Hippocampal formation (tissue), 2 donors: Measurements from ENCODE around the gene UCN.
"Not testable (repeated sequence)": the region's sequence is repeated elsewhere in the genome, so short reads cannot be mapped to it uniquely, and the experiment has no call there.

Source experiments
- DNase-seq, 2 donors: peaks; one replicate each; lab custom pipeline; 2025; lab: John Stamatoyannopoulos, UW

UCN gene

DNA sequence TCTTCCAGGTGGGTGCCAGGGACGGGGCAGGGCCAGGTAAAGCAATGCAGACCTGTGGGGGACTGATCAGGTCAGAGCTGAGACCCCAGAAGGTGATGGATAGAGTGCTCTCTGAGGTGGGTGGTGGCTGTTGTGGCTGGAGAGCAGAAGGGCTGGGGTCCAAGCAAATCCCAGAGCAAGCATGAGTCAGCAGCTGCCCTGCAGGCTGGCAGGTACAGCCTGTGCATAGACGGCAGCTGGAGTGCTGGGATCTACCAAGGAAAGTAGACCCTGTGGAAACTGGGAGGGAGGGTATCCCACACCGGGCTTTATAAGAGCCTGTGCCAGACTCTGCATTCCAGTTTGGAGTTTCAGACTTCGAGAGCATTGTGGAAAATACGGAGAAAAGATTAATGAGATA is 25.4 kb downstream of the UCN start:
- no peak for DNase-seq

DNA sequence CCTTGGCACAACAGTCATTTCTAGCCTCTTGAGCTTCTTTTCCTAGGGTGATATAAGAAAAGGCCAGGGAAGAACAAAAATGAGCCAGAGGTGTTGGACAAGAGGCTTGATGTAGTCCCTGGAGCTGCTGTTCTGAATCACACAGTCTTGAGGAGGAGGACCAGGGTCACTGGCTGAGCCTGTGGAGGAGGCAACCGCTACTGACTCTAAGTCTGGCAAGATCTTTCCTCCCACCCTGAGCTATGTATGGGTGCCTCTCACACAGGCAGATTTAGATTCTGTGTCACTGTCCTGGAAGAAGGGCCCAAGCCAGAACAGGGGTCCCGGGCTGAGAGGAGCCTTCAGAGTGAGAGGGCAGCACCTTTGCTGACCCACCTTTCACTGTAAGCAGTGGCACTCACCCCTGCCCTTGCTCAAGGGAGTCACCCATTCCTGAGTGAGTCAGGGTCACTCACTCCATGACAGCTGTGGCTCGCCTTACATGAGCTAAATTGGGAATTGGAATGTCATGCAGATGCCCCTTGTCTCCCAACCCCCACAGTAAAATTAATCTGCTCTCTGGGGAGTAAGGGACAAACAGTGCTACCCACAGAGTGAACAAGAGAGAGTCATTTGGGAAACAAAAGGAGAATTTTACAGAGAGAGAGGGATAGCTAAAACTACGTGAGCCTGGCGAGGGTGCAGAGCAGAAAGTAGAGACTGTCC is 26.2 kb downstream of the UCN start, which contains the start of gene TRIM54:
Gene TRIM54 (plus strand): TSS at position 575 of the 705 bp plus-strand sequence. CDS start 303 bp downstream, outside the sequence.
- DNase-seq, result no peak

DNA sequence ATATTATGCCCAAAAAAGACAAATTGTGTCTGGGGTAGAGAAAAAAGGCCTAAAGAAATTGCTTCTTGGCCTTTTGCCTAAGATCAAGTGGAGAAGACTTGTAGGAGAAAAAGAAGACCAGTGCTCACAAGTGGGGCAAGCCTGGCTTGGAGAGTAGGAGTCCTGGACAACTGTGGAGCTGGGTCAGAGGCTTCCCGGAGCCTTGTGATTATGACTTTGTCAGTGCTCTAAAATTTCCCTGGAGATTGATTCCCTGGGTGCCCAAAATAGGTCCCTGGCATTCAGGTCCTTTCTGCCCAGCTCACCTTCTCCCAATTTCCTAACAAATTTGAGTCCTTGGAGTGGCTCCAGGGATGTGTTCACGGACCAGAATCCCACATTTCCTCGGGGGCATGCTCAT is 26.8 kb downstream of the UCN start:
- DNase-seq, result no peak

DNA sequence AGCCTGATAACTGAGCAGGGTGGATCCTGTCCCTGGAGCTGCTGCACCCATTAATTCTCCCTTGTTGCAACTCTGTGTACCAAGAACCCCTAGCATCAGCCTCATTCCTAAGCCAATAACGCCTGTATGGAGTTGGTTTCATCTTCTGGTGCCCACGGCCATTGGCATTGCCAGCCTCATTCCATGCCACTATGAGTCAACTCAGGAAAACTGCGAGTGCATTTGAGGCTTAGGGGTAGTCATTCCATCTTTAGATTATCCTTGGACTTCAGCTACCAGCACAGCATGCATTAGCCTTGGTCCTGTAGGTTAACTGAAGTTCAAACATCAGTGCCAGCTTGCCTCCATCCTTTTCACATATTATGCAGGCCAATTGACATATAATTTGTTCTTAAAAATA is 27.4 kb downstream of the UCN start:
- DNase-seq, result no peak

DNA sequence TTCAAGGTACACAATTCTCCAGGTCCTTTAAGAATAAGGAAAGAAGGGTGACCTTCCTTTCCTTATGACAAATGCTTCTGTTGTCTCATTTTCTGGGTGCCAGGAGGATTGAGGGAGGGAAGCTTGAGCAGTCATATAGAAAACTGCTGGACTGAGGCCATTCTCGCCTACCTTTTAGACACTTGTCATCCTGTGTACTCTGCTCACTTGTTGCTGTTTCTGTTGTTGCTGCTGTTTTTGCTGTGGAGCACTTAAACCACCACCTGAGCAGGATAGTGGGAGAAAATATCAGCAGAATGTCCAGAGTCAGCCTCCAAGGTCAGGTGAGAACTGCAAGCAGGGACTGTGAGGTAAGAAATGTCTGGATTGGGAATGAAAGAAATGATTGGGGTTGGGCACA is 30.2 kb downstream of the UCN start:
- DNase-seq, result no peak

DNA sequence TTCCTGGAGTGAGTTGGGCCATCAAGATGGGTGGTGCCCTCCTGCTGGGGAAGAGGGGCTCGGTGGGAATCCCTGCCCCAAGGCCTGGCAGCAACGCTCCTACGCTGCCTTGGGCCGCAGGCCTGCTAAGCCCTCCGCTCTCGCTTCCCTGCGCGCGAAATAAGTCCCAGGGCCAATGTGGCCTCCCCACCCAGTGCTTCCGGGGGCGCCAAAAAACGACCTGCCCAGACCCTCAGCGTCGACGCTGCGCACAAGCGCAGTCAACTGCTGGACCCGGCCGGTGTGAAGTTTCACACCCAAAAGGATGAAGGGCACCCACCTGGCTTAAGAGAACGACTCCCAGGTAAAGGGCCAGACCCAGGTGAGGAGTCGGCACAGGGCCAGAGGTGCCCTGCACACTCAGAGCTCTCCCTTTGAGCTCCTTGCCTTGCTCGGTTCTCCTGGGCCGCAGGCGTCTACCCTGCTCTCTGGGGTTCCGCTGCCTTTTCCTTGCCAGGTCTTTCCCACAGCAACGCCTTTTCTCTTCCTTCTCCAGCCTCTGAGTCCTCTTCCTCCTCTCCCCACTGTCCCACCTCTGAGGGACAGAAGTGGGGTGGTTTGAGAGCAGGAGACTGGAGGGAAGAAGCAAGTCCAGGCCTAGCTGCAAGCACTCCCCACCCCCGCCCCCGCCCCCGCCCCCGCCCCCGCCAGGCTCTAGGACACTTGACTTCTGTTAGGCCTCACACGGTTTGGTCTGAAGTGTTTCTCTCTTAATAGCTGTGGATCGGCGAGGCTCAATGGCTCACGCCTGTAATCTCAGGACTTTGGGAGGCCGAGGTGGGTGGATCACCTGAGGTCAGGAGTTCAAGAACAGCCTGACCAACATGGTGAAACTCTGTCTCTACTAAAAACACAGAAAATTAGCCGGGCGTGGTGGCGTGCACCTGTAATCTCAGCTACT is 32.8 kb downstream of the UCN start, which contains the start of gene DNAJC5G:
Gene DNAJC5G (plus strand): TSS at position 223 of the 940 bp plus-strand sequence. CDS start 1,296 bp downstream, outside the sequence.
- no peak for DNase-seq

DNA sequence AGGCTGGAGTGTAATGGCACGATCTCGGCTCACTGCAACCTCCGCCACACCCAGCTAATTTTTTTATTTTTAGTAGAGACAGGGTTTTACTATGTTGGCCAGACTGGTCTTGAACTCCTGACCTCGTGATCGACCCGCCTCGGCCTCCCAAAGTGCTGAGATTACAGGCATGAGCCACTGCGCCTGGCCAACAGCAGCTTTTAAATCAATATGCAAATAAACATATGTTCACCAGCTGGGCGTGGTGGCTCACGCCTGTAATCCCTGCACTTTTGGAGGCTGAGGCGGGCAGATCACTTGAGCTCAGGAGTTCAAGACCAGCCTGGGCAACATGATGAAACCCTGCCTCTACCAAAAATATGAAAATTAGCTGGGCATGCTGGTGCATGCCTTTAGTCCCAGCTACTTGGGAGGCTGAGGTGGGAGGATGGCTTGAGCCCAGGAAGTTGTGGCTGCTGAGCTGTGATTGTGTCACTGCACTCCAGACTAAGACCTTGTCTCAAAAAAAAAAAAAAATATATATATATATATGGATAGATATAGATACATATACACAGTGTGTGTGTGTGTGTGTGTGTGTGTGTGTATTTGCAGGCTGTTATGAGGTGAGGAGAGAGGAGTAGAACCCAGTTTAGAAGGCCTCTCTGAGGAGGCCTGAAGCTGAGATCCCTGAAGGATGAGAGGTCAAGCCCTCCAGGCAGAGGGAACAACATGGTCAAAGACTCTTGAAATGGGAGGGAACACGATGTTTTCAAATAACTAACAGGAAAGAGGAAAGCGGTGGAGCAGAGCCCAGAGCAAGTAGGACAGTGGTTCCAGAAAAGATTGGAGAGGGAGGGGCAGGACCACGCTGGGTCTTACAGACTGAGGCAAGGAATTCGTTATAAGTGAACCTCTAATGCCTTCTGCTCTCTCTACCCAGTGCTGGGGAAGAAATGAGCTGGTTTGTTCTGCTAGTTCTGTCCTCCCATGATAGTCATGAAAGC is 35.4 kb downstream of the UCN start:
- not testable (repeated sequence) for DNase-seq

DNA sequence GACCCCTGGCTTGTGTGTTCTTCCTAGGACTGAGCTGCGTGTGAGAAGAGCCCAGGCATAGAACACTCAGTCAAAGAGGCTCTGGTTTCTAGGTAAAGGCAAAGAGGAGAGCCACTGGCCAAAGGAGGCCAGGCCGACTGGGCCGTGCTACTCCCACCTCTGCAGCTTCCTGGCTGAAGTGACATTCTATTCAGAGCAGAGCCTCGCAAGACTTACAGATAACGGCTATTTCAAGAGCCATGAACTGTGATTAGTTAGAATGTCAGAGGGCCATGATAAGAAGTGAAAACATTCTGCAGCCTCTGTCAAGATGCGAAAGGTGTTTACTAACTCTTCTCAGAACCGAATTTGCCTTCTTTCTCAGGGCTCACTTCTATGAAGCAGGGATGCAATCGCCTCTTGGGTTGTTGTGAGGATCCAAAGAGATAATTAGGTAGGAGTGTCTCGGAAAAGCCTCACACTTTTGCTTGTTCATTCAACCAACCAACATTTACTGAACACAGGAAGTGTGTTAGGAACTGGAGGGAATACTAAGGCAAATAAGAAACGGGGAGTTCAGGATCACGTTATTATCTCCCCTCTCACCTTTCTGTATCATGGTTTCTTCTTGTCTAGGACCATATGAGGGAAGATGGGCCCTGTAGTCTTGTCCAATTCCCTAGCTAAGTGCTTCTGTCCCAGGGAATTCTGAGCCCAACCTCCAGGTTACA is 36.5 kb downstream of the UCN start:
- DNase-seq, result no peak

DNA sequence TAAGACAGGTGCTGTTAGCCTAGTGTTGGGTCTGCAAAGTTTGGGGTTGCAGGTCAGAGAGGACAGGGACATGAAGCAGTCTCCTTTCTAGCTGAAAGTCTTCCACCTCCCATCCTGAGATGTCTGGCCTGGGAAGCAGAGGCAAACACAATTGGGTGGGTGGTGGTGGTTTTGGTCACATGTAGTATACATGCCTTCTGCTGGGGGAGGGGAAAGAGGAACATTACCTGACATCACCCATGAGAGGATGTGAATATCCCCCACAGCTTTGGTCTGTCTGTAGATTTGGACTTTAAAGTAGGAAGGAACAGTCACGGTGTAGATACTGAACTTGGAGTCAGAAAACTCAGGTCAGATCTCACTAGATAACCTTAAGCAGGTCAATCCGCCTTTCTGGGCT is 37.6 kb downstream of the UCN start:
- no peak for DNase-seq

DNA sequence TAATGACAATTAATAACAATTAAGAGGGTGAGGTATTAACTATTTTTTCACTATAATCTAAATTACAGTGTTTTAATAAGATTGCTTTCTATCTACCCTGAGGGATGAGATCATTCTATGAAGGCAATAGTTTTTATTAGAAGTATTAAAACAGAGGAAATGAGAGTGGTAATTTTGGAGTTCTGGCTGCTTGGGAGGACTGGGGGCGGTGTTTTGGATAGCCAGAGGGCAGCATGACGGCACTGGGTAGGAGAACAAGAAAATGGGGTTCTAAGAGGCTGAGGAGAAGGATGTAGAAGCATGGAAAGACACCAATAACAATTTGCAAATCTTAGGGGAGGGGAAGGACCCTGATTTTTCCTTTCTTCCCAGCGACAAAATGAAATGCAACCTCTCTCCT is 38.1 kb downstream of the UCN start:
- DNase-seq, result no peak

DNA sequence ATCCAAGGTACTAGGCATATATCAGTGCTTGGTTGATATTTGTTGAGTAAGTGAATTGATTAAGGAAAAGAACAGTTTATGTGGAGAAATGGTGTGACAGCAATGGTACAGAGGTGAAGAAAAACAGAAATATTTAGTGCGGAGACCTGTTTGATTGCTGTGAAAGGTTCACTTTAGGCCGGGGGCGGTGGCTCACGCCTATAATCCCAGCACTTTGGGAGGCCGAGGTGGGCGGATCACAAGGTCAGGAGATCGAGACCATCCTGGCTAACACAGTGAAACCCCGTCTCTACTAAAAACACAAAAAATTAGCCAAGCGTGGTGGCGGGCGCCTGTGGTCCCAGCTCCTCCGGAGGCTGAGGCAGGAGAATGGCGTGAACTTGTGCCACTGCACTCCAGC is 39.9 kb downstream of the UCN start:
- DNase-seq, result not testable (repeated sequence)

DNA sequence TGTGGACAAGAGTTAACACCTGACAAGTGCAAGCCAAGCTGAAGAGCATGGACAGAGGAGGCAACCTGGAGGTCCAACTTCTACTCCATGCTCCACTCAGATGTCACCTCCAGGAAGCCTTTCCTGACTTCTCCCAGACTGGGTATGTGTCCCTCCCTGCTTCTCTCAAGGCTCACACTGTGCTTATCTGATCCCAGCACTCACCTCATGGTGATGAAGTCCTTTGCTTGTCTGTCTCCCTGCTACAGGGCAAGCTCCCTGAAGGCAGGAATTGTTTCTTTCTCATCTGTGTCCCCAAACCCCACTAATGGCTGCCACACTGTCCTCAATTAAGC is 42.7 kb downstream of the UCN start:
- no peak for DNase-seq

DNA sequence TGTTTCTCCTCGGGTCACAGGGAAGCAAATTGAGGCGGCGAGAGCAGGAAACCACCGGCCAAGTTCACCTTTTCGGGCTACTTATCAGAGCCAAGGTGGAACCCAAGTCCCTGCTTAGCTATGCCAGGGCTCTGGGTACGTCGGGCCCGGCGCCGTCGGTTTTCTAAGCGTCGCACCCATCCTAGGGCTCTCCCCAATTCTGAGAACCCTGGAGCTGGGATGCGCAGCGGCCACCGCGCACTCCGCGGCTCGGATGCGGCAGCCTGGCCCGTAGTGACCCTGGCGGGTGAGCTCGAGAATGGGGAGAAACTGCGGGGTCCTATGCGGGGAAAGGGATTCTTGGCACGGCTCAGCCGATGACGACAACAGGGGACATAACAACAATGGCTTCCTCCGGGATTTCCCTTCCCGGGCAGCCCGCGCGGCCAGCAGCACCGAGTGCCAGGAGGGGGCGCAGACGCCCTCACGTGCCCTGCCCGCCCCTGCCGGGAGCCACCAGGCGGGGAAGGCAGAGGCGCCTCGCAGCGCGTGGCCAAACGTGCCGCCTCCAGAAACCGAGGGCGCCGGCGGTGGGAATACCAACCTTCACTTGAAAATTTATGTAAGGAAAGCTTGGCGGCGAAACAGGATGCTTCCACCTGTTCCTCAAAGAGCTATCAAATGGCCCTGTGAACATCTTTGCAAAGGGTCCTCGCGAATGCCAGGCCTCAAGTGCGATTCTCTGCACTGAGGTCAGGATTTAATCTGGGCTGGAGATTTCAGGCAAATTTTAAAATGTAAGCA is 43.3 kb downstream of the UCN start:
- peak in 1 of 2 donors; percentile 20 for DNase-seq

DNA sequence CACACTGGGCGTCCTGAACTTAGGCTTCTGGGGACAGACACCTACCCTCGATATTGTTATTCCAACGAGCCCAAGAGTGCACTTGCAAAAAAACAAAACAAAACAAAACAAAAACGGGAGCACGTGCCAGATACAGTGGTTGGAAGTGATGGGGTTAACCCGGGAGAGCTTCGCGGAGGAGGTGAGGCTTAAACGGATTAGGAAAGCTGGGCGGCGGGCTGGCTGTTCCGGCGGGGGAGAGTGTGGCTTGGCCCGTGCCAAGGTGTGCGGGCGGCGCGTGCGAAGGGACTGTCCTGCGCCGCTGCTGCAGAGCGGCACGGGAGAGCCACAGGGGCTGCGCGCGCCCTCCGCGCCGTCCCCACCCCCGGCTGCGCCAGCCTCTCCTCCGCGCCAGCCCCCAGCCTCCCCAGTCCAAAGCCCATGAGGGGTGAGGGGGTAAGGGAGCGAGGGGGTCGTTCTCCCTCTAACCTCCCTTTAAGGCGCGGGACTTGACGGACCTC is 43.9 kb downstream of the UCN start:
- no peak for DNase-seq

DNA sequence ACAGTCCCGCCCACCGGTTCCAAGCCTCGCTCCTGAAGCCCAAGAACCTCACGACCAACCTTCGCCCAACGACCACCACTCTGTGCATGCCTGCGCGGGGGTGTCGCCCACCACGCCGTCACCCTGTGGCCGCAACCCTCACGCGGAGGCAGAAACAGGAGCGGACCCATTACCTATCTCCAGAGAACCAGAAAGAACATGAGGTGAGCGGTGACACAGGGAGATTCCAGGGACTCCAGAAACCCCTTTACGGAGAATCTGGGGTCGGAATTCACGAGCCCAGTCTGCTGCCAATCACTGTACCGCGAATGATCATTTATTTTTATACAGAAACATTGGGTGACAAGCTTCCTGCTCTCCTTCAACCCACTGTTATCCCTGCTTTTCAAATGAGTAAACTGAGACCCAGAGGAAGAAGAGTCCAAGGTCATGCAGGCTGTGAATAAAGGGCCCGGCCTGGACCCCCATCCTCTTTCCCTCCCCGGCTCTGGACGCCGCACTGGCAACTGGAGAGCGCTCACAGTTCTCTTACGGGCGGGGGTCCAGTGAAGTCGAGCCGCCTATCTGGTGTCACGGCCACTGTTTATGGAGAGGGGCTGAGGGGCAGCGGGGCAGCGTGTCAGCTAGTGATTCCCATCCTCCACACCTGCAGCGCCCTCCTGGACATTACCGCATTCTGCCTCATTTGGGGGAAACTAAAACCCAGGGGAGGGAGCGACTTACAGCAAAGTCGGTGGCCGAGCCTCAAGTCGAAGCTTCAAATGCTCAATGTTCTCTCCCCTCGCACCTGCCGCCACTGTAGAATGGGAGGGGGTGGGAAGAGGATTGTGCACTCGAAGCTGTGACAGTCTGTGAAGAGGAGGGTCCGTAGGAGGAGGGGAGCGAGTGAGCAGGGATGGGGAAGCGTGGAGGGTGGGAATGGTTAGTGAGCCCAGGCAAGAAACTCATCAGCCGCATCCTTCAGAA is 44.7 kb downstream of the UCN start:
- no peak for DNase-seq

DNA sequence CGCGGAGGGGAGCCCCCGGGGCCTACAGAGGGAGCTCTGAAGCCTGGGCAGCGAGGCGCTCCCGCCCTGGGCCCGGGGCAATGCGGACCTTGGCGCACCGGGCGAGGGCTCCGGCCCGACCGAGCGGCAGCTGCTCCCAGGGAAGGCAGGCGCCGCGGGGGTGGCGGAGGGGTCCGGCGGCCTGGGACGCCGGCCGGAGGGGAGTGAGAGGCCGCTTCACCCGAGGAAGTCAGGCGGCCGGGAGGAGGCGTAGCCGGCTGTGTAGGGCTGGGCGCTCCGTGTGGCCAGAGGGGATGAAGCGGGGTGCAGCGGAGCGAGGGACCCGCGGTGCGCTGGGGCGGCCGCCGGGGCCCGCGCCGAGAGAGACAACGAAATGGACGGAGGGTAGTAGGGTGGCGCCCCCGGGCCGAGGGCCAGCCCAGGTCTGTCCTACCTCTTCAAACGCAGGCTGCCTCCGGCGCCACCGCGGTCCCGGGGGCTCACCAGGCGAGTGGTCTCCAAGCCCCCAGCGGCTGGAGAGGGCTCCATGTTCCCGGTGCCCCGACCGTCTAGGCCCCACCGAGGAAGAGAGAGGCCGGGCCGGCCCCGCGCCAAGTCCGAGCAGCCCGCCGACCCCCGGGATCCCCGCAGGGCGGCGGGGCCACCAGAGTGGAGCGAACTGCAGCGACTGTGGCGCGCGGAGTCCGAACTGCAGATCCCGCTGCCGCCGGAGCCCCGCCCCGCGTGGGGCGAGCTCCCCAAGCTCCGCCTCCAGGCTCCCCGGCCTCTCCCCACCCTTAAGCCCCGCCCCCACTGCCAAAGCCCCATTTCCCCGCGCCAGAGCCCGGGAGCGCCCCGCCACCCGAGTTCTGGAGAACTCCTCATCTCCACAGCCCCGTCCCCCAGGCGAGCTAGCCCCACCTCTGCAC is 45.6 kb downstream of the UCN start, which contains the start of gene SLC30A3:
Gene SLC30A3 (minus strand): TSS at position 669 of the 908 bp plus-strand sequence. CDS start 141 bp downstream, at position 528.
- DNase-seq, result no peak

DNA sequence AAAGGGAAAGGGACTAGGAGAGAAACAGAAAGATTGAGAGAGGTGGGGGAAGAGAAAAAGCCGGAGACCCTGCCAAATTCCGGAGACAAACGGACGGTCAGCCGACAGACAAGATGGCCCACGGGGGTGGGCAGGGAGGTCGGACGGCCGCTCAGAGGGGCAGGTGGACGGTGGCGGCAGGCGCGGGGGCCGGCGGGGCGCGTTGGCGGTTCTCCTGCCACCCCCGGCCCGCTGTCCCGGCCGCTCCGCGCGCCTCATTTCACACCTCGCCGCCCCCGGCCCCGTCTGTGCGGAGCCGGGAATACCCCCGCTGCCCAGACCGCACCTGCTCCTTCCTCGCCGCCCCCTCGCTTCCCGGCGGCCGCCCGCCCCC is 46.3 kb downstream of the UCN start:
- no peak for DNase-seq
